NOMO-1 (cell line): ENCODE measurements around the gene DCUN1D2.
"Not testable (repeated sequence)": the region's sequence is repeated elsewhere in the genome, so short reads cannot be mapped to it uniquely, and the experiment has no call there.

Experiments
- DNase-seq, 2 experiments: peaks; one replicate each; lab custom pipeline; 2025; ENCODE audit not compliant: unreplicated experiment in 2 of 2; lab: John Stamatoyannopoulos, UW

Gene DCUN1D2

GRCh38 chr13:113449693-113450347, 40.7 kb downstream of the DCUN1D2 start:
- no peak for DNase-seq

DNA sequence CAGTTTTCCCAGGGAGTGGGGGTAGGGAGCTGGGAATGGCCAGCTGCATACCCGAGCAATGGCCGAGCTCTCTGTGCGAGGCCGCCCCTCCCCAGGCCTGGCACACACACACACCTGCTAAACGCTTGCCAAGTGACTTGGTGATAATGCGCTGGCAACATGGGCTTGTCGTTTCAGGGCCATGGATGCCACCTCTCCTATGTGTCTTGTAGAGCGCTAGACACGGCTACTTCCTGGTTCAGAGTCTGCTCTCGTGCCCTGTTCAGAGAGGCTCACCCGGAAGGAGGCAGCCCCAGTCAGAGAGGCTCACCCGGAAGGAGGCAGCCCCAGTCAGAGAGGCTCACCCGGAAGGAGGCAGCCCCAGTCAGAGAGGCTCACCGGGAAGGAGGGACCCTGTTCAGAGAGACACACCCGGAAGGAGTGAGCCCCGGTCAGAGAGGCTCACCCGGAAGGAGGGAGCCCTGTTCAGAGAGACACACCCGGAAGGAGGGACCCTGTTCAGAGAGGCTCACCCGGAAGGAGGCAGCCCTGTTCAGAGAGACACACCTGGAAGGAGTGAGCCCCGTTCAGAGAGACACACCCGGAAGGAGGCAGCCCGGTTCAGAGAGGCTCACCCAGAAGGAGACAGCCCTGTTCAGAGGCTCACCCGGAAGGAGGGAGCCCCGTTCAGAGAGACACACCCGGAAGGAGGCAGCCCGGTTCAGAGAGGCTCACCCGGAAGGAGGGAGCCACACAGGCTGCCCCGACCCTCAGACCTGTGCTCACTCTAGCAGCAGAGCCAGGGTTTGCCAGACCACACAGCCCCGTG, 41.4 kb downstream of the DCUN1D2 start:
- DNase-seq = peak; percentile 74 to 79

- DNase-seq = peak in 1 of 2 experiments; percentile 14
Measured at GRCh38 chr13:113448545-113448884, 42.0 kb downstream of the DCUN1D2 start.

- no peak for DNase-seq
Measured at GRCh38 chr13:113447596-113447995, 42.9 kb downstream of the DCUN1D2 start.

- no peak for DNase-seq
Measured at GRCh38 chr13:113446488-113446854, 44.0 kb downstream of the DCUN1D2 start.

DNA sequence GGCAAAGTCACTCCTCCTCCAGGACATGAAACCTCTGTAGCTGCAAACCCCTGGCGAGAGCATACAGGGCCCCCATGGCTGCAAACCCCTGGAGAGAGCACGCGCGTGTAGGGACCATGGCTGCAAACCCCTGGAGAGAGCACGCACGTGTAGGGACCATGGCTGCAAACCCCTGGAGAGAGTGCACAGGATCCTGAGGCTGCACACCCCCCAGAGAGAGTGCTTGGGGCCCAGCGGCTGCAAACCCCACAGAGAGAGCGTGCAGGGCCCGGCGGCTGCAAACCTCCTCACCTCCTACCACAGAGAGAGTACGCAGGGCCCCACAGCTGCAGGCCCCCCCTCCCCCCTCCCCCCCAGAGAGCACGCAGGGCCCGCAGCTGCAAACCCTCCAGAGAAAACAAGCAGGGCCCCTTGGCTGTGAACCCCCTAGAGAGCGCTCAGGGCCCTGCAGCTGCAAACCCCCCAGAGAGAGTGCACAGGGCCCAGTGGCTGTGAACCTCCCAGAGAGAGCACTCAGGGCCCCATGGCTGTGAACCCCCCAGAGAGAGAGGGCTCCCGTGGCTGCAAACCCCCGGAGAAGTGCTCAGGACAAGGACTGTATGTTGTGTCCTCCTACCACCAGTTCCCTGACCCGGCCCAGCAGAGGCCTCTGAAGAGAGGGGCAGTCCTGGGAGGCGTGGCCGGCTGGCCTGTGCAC, 44.6 kb downstream of the DCUN1D2 start:
- DNase-seq = no peak

DNA sequence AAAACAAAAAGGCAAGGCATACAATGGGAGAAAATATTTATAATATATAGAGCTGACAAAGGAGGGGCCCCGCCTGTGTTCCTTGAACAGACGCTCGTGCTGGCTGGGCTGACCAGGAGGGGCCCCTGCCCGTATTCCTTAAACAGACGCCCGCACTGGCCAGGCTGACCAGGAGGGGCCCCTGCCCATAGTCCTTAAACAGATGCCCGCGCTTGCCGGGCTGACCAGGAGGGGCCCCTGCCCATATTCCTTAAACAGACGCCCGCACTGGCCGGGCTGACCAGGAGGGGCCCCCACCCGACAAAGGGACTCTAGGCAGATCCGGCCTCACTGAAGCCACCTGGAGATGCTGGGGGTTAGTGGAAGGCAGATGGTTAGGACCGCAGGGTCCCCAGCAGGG, 46.5 kb downstream of the DCUN1D2 start:
- no peak for DNase-seq

DNA sequence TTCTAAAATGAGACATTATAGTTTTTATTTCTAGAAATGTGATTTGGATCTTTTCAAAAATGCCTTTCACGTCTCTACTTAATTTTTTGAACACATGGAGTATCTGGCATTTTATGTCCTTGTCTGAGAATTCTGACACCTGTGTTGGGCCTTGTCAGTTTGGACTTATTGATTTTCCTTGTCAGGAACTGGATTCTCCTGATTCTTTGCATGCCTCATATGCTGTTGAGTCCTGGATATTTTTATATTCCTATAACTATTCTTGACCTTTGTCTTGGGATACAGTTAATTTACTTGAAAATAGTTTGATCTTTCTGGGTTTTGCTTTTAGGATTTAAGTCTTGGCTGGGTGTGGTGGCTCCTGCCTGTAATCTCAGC, 47.5 kb downstream of the DCUN1D2 start:
- DNase-seq = no peak

GRCh38 chr13:113442354-113442984, 48.0 kb downstream of the DCUN1D2 start:
- DNase-seq = no peak

DNA sequence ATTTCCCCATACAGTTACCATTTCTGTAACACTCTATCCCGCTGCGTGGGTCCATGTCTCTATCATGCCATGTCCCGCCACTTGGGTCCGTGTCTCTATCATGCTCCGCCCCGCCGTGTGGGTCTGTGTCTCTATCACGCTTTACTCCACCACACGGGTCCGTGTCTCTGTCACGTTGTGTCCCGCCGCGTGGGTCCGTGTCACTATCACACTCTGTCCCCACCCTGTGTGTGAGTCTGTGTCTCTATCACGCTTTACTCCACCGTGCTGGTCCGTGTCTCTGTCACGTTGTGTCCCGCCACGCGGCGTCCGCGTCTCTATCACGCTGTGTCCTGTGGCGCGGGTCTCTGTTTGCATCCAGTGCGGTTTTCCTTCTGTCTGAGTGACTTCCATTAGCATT, 48.9 kb downstream of the DCUN1D2 start:
- DNase-seq = no peak

DNA sequence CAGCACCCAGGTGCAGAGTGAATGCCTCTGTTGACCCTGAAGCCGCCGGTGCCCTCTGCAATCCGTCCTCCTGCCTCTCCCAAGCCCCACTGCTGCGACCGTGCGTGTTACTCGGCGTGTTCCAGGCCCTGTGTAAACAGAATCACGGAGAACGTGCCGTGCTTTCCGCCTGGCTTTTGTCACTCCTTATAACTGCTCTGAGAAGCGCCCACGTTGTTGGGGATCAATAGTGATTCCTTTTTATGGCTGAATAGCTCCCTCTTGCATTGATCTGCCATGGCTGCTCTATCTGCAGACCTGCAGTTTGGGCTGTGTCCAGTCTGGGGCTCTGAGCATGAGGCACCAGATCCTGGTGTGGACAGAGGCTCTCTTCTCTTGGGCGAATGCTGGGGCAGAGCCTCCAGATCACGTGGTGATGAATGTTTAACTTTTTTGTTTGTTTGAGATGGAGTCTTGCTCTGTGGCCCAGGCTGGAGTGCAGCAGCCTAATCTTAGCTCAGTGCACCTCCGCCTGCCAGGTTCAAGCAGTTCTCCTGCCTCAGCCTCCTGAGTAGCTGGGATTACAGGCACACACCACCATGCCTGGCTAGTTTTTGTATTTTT, 53.0 kb downstream of the DCUN1D2 start:
- DNase-seq = peak in 1 of 2 experiments; percentile 8

GRCh38 chr13:113436866-113437265, 53.6 kb downstream of the DCUN1D2 start:
- not testable (repeated sequence) for DNase-seq

- not testable (repeated sequence) for DNase-seq
Measured at GRCh38 chr13:113435907-113436306, 54.6 kb downstream of the DCUN1D2 start.

DNA sequence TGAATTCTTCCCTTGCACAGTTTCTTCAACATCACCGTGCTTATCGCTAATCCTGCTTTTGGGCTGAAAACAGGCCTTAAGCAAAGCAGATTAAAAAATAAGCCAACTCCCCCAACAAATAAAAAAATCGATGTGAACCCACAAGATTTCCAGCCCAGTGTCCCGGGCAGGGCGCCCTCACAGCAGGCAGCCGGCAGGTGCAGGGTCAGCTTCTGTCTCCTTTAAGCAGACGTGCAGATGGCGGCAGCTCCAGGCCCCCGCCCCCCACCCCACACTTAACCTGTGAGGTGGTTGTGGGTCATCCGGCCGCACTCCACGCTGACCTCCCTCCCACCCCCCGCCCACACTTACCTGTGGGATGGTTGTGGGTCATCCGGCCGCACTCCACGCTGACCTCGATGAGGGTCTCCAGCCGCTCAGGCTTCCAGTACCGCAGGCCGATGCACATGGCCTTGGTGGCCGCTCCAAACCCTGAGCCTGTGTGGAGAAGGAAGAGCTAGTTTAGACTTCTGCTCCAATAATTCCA, 57.1 kb downstream of the DCUN1D2 start:
- no peak for DNase-seq

GRCh38 chr13:113432506-113433270, 57.8 kb downstream of the DCUN1D2 start:
- DNase-seq = no peak

DNA sequence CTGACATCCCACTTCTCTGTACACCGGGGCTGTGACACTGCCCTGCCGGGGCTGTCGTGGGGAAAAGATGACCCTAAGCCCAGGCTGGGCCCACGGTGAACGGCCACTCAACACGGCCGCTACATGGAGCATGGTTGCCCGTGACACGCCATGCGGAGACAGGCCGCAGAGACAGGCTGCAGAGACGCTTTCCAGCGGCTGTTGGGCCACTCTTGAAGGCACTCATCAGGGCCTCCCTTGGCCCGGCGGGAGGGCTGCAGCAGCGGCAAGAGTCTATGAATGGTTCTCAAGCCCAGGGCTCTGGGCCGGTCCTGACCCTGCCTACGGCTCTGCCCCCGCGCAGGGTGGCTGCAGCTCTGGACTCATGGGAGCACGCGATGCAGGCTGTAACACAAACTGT, 59.3 kb downstream of the DCUN1D2 start:
- DNase-seq = no peak

- no peak for DNase-seq
Measured at GRCh38 chr13:113430378-113431110, 60.0 kb downstream of the DCUN1D2 start.

DNA sequence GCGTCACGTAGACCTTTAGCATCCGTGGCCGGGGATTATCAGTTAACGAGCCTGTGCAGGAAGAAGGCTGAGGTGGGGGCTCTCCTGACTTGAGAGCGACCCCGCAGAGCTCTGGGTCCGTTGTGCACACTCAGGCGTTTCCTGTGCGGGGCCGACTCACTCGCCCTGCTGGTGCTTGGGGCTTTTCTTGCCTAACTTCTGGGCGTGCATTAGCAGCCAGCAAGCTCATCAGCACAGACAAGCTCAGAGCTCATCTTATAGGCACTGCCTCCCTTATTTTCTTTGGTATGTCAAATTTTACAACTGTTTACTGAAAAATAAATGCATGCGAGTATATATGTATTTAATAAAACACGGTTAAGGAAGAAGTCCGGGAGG, 60.9 kb downstream of the DCUN1D2 start:
- DNase-seq = no peak

- no peak for DNase-seq
Measured at GRCh38 chr13:113428871-113429607, 61.5 kb downstream of the DCUN1D2 start.
